Subcutaneous adipose tissue (tissue), 4 donors: ENCODE data around the gene MICAL2. TPM values are rescaled to one million over a fixed set of nuclear protein-coding genes. Genes with fewer than 3 reads are reported as not detected.

Source experiments
- total RNA-seq, 4 donors: library from RNA; depleted of rRNA; stranded (reverse); fragments of >200 nt; gene quantifications; one replicate each; pipeline ENCODE4 v1.1.0, GENCODE V29; 2016
- TF ChIP-seq, protein P1 (sequence below): fragments of 450-650 bp; IDR thresholded peaks from one replicate; pipeline ENCODE4 v1.5.1; 2016; ENCODE audit warnings: low read depth, mild to moderate bottlenecking, control low read depth, antibody characterized with exemption, moderate library complexity

Gene MICAL2
- total RNA-seq, 4 donors from 2014 or later, result 11.4 to 28.4 (median 24.8) TPM

DNA sequence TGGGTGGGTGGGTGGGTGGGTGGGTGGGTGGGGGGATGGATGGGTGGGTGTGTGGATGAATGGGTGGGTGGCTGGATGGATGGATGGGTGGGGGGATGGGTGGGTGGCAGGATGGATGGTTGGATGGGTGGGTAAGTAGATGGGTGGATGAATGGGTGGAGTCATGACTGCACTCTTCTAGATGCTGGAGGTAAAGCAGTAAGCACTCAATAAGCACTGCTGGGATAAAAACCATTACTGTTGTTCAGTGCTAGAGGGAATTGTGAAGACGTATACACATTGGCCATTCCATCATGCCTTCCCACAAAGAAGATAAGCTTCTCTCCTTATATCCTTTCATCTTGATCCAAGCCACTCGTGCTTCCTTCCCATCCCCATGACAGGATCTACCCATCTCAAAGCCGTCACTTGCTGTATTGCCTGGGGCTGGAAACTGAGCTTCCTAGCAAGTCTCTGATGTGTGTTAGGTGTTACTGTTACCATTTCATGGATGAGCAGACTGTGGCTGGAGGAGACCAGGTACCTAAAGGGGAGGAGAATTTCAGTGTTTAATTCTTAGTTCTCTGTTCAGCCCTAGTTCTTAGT lies 74.8 kb downstream of the MICAL2 start:
- TF ChIP-seq, protein P1, sequence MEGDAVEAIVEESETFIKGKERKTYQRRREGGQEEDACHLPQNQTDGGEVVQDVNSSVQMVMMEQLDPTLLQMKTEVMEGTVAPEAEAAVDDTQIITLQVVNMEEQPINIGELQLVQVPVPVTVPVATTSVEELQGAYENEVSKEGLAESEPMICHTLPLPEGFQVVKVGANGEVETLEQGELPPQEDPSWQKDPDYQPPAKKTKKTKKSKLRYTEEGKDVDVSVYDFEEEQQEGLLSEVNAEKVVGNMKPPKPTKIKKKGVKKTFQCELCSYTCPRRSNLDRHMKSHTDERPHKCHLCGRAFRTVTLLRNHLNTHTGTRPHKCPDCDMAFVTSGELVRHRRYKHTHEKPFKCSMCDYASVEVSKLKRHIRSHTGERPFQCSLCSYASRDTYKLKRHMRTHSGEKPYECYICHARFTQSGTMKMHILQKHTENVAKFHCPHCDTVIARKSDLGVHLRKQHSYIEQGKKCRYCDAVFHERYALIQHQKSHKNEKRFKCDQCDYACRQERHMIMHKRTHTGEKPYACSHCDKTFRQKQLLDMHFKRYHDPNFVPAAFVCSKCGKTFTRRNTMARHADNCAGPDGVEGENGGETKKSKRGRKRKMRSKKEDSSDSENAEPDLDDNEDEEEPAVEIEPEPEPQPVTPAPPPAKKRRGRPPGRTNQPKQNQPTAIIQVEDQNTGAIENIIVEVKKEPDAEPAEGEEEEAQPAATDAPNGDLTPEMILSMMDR, result no peak

DNA sequence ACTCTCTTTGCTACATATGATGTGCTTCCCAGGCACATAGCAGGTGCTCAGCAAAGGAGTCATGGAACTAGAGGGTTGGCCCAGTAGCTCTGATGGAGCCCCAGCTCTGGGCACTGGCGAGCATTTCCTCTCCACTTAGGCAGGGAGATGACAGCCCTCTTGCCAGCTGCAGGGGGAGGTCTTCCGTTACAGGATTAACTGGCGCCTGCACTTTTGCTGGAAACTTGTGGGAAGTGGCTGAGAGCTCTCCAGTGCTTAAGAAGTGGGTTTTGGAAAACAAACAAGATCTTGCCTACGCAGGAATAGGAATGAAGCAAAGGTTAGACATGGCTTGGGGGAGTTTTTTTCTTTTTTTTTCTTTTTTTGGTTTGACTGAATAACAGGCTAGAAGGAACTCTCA lies 75.5 kb downstream of the MICAL2 start:
- TF ChIP-seq, protein P1, result no peak

DNA sequence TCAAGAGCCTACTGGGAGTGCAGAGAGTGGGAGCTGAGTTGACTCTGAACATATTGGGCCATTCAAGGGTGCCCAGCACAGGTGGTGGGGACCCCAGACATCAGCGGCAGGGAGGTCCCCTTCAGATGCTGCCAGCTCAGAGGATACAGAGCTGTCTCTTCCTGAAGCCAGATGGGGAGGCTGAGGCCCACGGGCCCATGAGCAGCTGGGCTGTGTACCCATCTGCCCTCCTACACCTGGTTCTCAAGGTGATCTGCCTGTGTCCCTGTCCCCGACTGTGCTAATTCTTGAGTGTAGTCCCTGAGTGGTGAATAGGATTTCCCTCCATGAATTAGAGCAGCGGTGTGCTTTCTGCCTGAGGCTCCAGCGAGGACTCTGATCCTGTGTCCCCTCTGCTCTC lies 76.3 kb downstream of the MICAL2 start:
- TF ChIP-seq, protein P1, result no peak

DNA sequence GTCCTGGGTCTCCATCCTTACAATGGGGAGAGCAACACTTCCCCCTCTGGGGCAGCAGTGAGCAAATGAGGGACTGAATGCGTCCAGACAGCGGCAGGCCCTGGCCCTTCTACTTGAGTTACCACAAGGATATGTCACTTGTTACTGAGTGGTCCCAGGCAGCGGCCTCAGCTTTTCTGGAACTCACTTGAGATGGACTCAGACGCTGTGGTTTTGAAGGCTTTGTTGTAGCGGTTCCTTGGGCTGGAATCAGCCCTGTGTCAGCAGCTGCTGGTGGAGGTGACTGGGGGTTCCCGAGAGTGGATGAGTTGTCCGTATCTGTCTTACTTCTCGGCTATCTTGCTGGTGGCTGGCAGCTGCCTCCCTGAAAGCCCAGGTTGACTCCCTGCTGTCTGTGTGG lies 77.0 kb downstream of the MICAL2 start:
- TF ChIP-seq, protein P1, result no peak

DNA sequence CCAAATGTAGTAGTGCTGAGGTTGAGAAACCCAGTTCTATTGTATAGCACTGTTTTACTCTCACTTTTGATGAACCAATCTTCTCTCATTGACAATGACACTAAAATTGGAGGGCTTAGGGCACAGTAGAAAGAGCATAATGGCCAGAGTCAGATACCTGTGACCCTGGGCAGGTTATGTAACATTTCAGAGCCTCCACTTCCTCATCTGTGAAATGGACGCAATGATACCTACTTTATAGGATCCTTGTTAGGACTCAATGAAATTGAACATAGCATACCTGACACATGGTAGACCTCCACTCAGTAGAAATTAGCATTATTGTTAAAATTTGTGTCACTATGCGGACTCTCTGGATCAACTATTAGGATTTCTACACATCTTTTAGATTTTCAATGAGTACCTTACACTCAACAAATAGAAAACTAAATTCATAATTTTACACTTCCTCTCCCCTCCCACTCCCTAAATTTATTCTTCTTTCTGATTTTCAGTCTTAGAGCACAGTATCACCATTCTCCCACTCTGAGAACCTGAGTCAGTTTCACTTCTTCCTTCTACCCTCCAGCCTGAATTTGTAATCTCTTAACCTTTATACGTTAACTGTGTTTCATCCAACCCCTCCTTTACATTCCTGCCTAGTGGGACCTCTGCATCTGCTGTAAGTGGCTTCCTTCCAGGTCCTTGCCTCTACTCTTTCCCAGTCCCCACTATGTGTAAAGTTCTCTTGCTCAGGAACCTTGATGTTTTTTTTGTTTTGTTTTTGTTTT lies 78.3 kb downstream of the MICAL2 start:
- TF ChIP-seq, protein P1, result no peak

DNA sequence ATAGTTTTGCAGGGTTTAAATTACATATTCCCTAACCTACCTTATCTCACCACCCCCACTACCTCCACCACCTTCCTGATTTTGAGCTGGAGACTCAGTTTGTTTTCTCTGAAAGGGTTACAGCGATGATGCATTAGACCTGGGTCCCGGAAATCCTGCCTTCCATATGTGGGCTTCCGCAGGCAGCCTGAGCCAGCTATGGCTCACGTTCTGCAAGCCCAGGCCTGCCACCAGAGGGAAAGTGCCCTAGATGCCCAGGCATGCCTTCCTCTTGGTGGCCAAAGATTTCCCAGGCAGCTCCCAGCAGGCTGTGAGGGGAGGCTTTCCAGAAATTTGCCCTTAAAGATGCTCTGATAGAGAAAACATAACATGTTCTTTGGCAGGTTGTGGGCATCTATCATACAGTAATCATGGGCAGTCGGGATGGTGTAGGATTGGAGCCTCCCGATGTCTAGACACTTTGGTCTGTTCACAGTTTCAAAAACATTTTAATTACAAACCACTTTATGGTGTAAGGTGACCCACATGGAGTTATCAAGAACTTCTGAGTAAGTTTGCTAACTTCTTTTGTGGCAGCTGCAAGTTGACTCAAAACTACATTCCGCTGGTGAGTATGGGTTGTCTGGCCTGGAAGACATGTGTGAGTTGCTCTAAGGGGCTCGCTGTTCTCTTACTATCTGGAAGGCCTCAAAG lies 79.3 kb downstream of the MICAL2 start:
- TF ChIP-seq, protein P1, result no peak

DNA sequence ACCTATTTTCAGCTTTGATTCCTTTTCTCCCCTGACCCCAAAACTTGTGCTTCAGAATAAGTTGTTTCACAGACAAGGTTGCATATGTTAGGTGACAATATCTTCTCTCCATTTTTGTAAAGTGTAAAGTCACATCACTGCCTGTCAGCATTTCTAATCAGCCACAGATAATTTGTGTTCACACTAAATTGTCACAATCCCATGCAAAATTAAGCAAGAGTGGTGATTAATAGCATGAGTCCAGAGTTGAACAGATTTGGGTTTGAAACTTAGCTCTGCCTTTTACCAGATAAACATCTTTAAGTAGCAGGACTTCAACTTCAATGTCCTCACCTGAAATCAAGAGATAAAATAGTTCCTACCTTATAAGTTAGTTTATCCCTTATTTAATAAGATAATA lies 80.1 kb downstream of the MICAL2 start:
- TF ChIP-seq, protein P1, result no peak
